ENCODE results near the gene RPP25L. TPM values are rescaled to one million over a fixed set of nuclear protein-coding genes. Genes with fewer than 3 reads are reported as not detected.

The RPP25L gene
- total RNA-seq, 1 experiment from 2014 or later, result 51.1 TPM

- intact Hi-C loops (cut with micrococcal nuclease), result loop anchor here (10.0 kb wide), 1 partner anchor 195 kb away; no protein-coding TSS in a partner anchor
- no peak for DNase-seq (ENCODE audit: low read depth, low spot score)
- no peaks in the 10 kb centered on the region for H3K27me3 ChIP-seq (ENCODE audit: insufficient read depth, low read length)
- H3K4me1 ChIP-seq (ENCODE audit: control insufficient read depth in 1 of 2, insufficient read depth in 2 of 2, low read length in 2 of 2), result no peaks in the 10 kb centered on the region
- RAD21 ChIA-PET (ENCODE audit: low non-redundant PET in 1 of 2, low total read pairs in 2 of 2, uncharacterized antibody in 2 of 2, unreplicated experiment in 2 of 2), result no interaction called here
- H3K9ac ChIP-seq (ENCODE audit: low read length), result no peak overlapping the region
- no peaks in the 10 kb centered on the region for H3K79me2 ChIP-seq (ENCODE audit: insufficient read depth, low read length)
- H3K27ac ChIP-seq (ENCODE audit: low read depth, low read length), result no peak overlapping the region
- H4K20me1 ChIP-seq (ENCODE audit: insufficient read depth), result no peaks in the 10 kb centered on the region
- no peak overlapping the region for H3K4me3 ChIP-seq (replicated peaks in 1 of 2; ENCODE audit: low read depth in 1 of 2, low read length in 2 of 2)
- BruUV-seq (replicated peaks), result no TSS peak
- no peak for ATAC-seq
- POLR2A ChIA-PET, result no interaction called here
- no peaks in the 10 kb centered on the region for H3K9me3 ChIP-seq (ENCODE audit: control insufficient read depth in 1 of 2, insufficient read depth in 1 of 2, low read depth in 1 of 2, low read length in 2 of 2)
- no peaks in the 10 kb centered on the region for H3K36me3 ChIP-seq (ENCODE audit: control insufficient read depth in 1 of 2, insufficient read depth in 2 of 2, low read length in 2 of 2)
- CTCF ChIA-PET, result interaction anchor here (0.6 kb wide), 1 partner anchor 196 kb away, joined by 3 read pairs; no protein-coding TSS in a partner anchor
- H3K4me2 ChIP-seq (ENCODE audit: low read length), result no peak overlapping the region
- TF ChIP-seq MAX (IDR thresholded peaks at IDR 0.05) (no peak), SP1 (IDR thresholded peaks at IDR 0.05; ENCODE audit: low read depth) (no peak), FOSL1 (IDR thresholded peaks at IDR 0.05; ENCODE audit: low read depth) (no peak), CTCF (IDR thresholded peaks at IDR 0.05 in 2 of 3, conservative IDR thresholded peaks at IDR 0.05 in 1 of 3; ENCODE audit: borderline replicate concordance in 1 of 3, insufficient read depth in 1 of 3, low read depth in 2 of 3, low read length in 2 of 3) (no peak), CEBPB (IDR thresholded peaks at IDR 0.05; ENCODE audit: low read depth) (no peak), ZFX (IDR thresholded peaks at IDR 0.05) (no peak), REST (IDR thresholded peaks at IDR 0.05; ENCODE audit: low read depth) (no peak), JUND (IDR thresholded peaks at IDR 0.05) (no peak), ELF1 (IDR thresholded peaks at IDR 0.05; ENCODE audit: borderline replicate concordance, low read depth) (no peak), EZH2 (IDR thresholded peaks at IDR 0.05) (no peak), YY1 (IDR thresholded peaks at IDR 0.05; ENCODE audit: extremely low read depth, insufficient replicate concordance, low read depth, low read length) (no peak)
- H3K9me2 ChIP-seq (ENCODE audit: insufficient read depth), result no peaks in the 10 kb centered on the region
- H2AFZ ChIP-seq (ENCODE audit: low read depth, low read length, poor library complexity, severe bottlenecking), result no peak overlapping the region
These were observed 12.4 kb downstream of the RPP25L start for GRCh38 chr9:34599546-34599945.

All from HCT116 (cell line).